ENCODE results near the gene KLHL42.

Gene KLHL42

GRCh38 chr12:27814411-27814810 lies 34.4 kb downstream of the KLHL42 start:
- Histone ChIP-seq H3K36me3 (replicated peaks) (no peaks in the 10 kb centered on the region), H3K27me3 (ENCODE audit: low read depth) (no peaks in the 10 kb centered on the region), H3K4me3 (no peak overlapping the region), H3K4me1 (no peaks in the 10 kb centered on the region), H3K9me3 (no peaks in the 10 kb centered on the region)
- in situ Hi-C loops (cut with MboI; ENCODE audit: low sequenced_read_pairs), result no loop called here
- DNase-seq (ENCODE audit: low spot score in 2 of 2), result no peak

GRCh38 chr12:27814851-27815591 lies 35.0 kb downstream of the KLHL42 start:
- H3K36me3 ChIP-seq (replicated peaks), result no peaks in the 10 kb centered on the region
- DNase-seq (ENCODE audit: low spot score in 2 of 2), result no peak
- no peaks in the 10 kb centered on the region for H3K9me3 ChIP-seq
- in situ Hi-C loops (cut with MboI; ENCODE audit: low sequenced_read_pairs), result no loop called here
- H3K27me3 ChIP-seq (ENCODE audit: low read depth), result no peaks in the 10 kb centered on the region
- no peaks in the 10 kb centered on the region for H3K4me1 ChIP-seq
- H3K4me3 ChIP-seq, result no peak overlapping the region

- no peaks in the 10 kb centered on the region for H3K4me1 ChIP-seq
- H3K4me3 ChIP-seq, result no peak overlapping the region
- no peaks in the 10 kb centered on the region for H3K27me3 ChIP-seq (ENCODE audit: low read depth)
- H3K9me3 ChIP-seq, result no peaks in the 10 kb centered on the region
- DNase-seq (ENCODE audit: low spot score in 2 of 2), result no peak
- in situ Hi-C loops (cut with MboI; ENCODE audit: low sequenced_read_pairs), result no loop called here
- no peaks in the 10 kb centered on the region for H3K36me3 ChIP-seq (replicated peaks)
These were observed 37.7 kb downstream of the KLHL42 start for GRCh38 chr12:27817766-27818165.

- Histone ChIP-seq H3K9me3 (no peaks in the 10 kb centered on the region), H3K36me3 (replicated peaks) (no peaks in the 10 kb centered on the region), H3K4me3 (no peak overlapping the region), H3K27me3 (ENCODE audit: low read depth) (no peaks in the 10 kb centered on the region), H3K4me1 (no peaks in the 10 kb centered on the region)
- DNase-seq (ENCODE audit: low spot score in 2 of 2), result no peak
- in situ Hi-C loops (cut with MboI; ENCODE audit: low sequenced_read_pairs), result no loop called here
These were observed 38.4 kb downstream of the KLHL42 start for GRCh38 chr12:27818401-27818918.

GRCh38 chr12:27820564-27820963 lies 40.5 kb downstream of the KLHL42 start:
- in situ Hi-C loops (cut with MboI; ENCODE audit: low sequenced_read_pairs), result no loop called here
- no peak for DNase-seq (ENCODE audit: low spot score in 2 of 2)
- no peaks in the 10 kb centered on the region for H3K36me3 ChIP-seq (replicated peaks)
- no peak overlapping the region for H3K4me3 ChIP-seq
- no peaks in the 10 kb centered on the region for H3K27me3 ChIP-seq (ENCODE audit: low read depth)
- no peaks in the 10 kb centered on the region for H3K9me3 ChIP-seq
- no peaks in the 10 kb centered on the region for H3K4me1 ChIP-seq

- Histone ChIP-seq H3K9me3 (no peaks in the 10 kb centered on the region), H3K27me3 (ENCODE audit: low read depth) (no peaks in the 10 kb centered on the region), H3K36me3 (replicated peaks) (no peaks in the 10 kb centered on the region), H3K4me1 (no peaks in the 10 kb centered on the region), H3K4me3 (no peak overlapping the region)
- peak; percentile 50 to 70 for DNase-seq (ENCODE audit: low spot score in 2 of 2)
- in situ Hi-C loops (cut with MboI; ENCODE audit: low sequenced_read_pairs), result no loop called here
These were observed 41.4 kb downstream of the KLHL42 start for GRCh38 chr12:27821259-27821973.

- in situ Hi-C loops (cut with MboI; ENCODE audit: low sequenced_read_pairs), result no loop called here
- Histone ChIP-seq H3K4me1 (no peaks in the 10 kb centered on the region), H3K27me3 (ENCODE audit: low read depth) (no peaks in the 10 kb centered on the region), H3K9me3 (no peaks in the 10 kb centered on the region), H3K36me3 (replicated peaks) (no peaks in the 10 kb centered on the region), H3K4me3 (no peak overlapping the region)
- no peak for DNase-seq (ENCODE audit: low spot score in 2 of 2)
These were observed 42.2 kb downstream of the KLHL42 start for GRCh38 chr12:27822076-27822712.

- Histone ChIP-seq H3K27me3 (ENCODE audit: low read depth) (no peaks in the 10 kb centered on the region), H3K9me3 (no peaks in the 10 kb centered on the region), H3K4me3 (no peak overlapping the region), H3K36me3 (replicated peaks) (no peaks in the 10 kb centered on the region), H3K4me1 (no peaks in the 10 kb centered on the region)
- in situ Hi-C loops (cut with MboI; ENCODE audit: low sequenced_read_pairs), result no loop called here
- no peak for DNase-seq (ENCODE audit: low spot score in 2 of 2)
These were observed 43.0 kb downstream of the KLHL42 start for GRCh38 chr12:27823038-27823437.

- H3K36me3 ChIP-seq (replicated peaks), result no peaks in the 10 kb centered on the region
- no peak for DNase-seq (ENCODE audit: low spot score in 2 of 2)
- H3K4me3 ChIP-seq, result no peak overlapping the region
- in situ Hi-C loops (cut with MboI; ENCODE audit: low sequenced_read_pairs), result no loop called here
- no peaks in the 10 kb centered on the region for H3K9me3 ChIP-seq
- H3K27me3 ChIP-seq (ENCODE audit: low read depth), result no peaks in the 10 kb centered on the region
- no peaks in the 10 kb centered on the region for H3K4me1 ChIP-seq
These were observed 44.3 kb downstream of the KLHL42 start for GRCh38 chr12:27824126-27824842.

GRCh38 chr12:27826076-27826475 lies 46.0 kb downstream of the KLHL42 start:
- Histone ChIP-seq H3K4me3 (no peak overlapping the region), H3K36me3 (replicated peaks) (no peaks in the 10 kb centered on the region), H3K9me3 (no peaks in the 10 kb centered on the region), H3K4me1 (no peaks in the 10 kb centered on the region), H3K27me3 (ENCODE audit: low read depth) (no peaks in the 10 kb centered on the region)
- in situ Hi-C loops (cut with MboI; ENCODE audit: low sequenced_read_pairs), result no loop called here
- DNase-seq (ENCODE audit: low spot score in 2 of 2), result no peak

- no peaks in the 10 kb centered on the region for H3K9me3 ChIP-seq
- no peaks in the 10 kb centered on the region for H3K36me3 ChIP-seq (replicated peaks)
- no peak overlapping the region for H3K4me3 ChIP-seq
- H3K27me3 ChIP-seq (ENCODE audit: low read depth), result no peaks in the 10 kb centered on the region
- in situ Hi-C loops (cut with MboI; ENCODE audit: low sequenced_read_pairs), result no loop called here
- H3K4me1 ChIP-seq, result no peaks in the 10 kb centered on the region
- no peak for DNase-seq (ENCODE audit: low spot score in 2 of 2)
These were observed 48.2 kb downstream of the KLHL42 start for GRCh38 chr12:27828196-27828595.

GRCh38 chr12:27838543-27839185 lies 58.6 kb downstream of the KLHL42 start:
- Histone ChIP-seq H3K4me1 (no peaks in the 10 kb centered on the region; the same call in 1 of the 2 replicates), H3K36me3 (replicated peaks) (no peaks in the 10 kb centered on the region), H3K9me3 (peaks cover 5% of the 10 kb centered on the region; the same call in 1 of the 2 replicates), H3K27me3 (ENCODE audit: low read depth) (no peaks in the 10 kb centered on the region), H3K4me3 (no peak overlapping the region)
- in situ Hi-C loops (cut with MboI; ENCODE audit: low sequenced_read_pairs), result no loop called here
- DNase-seq (ENCODE audit: low spot score in 2 of 2), result no peak

All from HAP-1 (cell line).